22Rv1 (cell line): ENCODE measurements around the gene POLR1G.

Experiments
- CTCF ChIP-seq: fragments of 450-650 bp; IDR thresholded peaks from 2 replicates; pipeline ENCODE4 v1.5.1; 2017; ENCODE audit warnings: mild to moderate bottlenecking
- ZFX ChIP-seq: fragments of 450-650 bp; IDR thresholded peaks from 2 replicates; pipeline ENCODE4 v1.6.1; 2017; ENCODE audit warnings: antibody characterized with exemption, borderline replicate concordance

- no peak for TF ChIP-seq CTCF
- TF ChIP-seq ZFX = no peak
Observed at GRCh38 chr19:45362291-45362690, 44.2 kb upstream of the POLR1G start.
